HL-60/S4 (cell line): ENCODE measurements around the gene PACRG.

Experiments used
- in situ Hi-C: fragments of 300-500 bp; cut with MboI; formaldehyde crosslinking; loops from 2 replicates; pipeline ENCODE4 v1.14.3; 2022; ENCODE audit warnings: low sequenced_read_pairs

Gene PACRG

DNA sequence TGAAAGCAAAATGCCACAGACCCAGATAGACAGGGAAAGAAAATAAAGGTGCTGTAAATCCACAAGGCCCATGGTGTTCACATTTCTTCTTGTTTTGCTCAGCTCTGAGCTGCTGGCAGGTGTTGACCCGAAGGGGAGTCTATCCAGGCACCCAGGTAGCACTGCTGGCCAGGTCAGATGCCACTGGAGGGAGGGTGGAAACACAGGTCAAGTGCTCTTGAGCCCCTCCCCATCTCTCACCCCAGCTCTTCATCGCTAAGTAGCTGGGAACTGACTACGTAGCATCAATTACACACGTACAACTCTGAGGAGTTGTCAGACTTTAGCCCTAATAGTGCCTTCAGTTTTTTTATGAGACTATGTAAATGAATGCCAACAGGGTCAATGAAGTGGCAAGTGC lies 399.0 kb downstream of the PACRG start:
- in situ Hi-C loops = no loop called here

DNA sequence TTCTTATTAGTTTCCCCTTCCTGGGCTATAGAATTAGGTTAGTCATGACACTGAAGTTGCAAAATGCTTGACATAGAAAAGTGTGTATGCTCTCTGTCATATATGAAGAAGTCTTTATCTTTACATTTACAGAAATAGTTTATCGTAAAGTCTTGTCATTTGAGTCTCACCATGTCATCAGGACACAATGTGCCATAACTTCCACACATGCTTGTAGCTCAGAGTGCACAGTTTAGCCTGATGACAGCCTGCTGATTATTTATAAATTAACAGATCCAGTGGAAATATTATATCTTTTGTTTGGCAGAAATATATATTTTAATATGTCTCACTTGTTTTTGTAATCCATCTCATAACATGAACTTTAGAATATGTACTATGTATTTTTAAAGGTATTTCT lies 399.8 kb downstream of the PACRG start:
- in situ Hi-C loops = no loop called here

DNA sequence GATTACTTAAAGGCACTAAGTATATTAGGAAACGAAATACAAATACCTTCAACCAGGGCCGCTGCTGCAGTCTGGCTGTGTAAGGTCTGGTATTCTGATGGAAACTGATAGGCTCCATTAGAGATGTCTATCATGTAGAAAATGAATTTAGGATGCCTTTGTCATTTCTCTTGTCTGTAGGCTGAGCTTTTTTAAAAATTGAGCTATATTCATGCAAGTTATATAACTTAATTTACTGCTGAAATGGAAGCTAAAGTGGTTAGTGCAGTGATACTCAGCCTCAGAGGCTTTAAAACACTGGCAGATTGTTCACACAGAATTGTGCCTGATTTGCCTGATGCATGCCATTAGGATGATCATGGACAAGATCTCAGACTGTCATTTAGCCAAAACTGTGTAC lies 400.6 kb downstream of the PACRG start:
- in situ Hi-C loops = no loop called here

DNA sequence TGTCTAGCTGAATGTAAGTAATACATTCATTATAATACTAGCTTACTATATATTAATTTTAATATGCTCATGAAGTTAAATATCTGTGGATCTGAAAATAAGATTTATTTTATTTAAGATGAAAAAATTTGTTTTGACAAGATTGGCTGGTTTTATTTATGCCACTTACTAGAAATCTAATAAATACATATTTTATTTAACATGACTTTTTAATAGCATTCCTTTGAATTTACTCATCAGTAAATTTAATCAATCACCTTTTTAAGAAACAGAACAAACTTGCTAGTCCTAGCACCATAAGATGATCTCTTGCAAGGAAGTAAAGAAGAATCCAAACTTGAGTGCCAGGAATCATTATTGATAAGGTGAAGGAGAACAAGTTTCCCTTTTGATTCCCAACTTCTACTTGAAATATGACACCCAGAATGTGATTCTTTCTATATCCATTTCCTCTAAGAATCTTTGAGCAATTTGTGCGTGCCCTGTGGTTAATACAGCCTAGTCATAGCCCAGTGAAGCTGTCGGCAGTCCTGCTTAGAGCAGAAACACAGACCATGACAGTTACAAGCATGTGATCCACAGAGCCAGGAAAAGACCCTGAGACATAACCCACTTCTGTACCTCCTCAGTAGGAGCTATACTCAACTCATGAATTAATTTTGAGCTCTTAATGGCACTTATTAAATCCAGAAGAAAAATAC lies 404.4 kb downstream of the PACRG start:
- in situ Hi-C loops = no loop called here

DNA sequence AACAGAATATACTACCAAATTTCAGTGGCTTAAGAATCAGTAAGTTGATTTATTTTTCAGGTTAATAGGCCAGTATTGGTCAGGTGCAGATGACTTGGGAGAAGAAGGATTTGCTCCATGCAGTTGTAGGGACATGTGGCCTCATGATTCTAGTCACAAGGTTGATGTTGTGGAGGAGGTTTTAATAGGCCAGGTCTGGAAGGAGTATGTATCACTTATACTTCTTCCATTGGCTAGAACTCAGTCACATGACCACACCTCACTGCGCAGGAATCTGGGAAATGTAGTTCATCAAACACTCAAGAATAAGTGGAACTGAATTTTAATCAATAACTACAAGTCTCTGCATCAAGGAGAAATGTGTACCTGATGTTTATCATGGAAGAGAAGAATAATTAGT lies 405.2 kb downstream of the PACRG start:
- in situ Hi-C loops = no loop called here

DNA sequence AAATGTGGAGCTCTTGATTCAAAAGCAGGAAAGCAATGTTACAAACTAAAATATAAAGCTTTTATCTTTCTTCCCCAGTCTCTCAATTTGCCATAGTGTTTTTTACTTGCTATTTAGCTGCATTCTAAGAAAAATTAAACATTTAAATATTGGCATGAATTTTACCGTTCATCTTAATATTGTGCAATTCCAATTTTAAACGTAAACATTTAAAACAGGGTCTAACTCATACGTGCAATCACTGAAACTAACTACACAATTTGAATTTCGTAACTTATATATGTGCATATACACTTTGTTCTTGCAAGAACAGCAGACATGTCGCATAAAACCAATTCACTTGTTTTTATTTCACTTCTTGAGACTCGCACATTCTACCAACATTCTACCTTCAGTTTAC lies 405.9 kb downstream of the PACRG start:
- in situ Hi-C loops = no loop called here

DNA sequence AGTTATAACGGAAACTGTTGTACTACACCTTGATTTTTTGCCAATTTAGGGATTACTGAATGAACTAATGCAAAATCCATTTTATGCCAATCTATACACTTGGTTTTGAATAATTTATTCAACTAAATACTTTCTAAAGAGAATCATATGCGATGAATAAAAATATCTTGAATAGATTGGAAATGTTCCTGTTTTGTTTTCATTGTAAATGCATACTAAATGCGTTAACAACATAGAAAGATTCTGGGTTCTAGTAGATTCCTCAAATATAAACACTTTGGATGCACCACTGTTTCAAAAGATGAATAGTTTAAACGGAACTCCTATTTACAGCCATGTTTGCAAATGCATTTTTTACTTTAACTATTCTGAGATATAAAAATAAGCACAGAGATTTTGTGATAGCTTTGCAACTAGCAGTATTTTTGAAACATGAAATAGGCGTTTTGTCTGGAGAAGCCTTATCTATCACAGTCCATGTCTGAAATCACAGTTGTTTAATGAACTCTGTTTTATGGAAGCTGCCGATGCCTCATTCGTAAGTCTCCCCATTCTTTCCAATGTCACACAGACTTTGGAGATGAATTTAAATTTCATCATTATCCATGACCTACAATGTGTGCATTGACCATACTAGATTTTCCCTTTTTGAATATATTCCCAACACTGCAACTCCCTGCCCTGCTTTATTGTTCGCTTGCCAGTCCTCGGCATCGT lies 409.1 kb downstream of the PACRG start:
- in situ Hi-C loops = no loop called here

DNA sequence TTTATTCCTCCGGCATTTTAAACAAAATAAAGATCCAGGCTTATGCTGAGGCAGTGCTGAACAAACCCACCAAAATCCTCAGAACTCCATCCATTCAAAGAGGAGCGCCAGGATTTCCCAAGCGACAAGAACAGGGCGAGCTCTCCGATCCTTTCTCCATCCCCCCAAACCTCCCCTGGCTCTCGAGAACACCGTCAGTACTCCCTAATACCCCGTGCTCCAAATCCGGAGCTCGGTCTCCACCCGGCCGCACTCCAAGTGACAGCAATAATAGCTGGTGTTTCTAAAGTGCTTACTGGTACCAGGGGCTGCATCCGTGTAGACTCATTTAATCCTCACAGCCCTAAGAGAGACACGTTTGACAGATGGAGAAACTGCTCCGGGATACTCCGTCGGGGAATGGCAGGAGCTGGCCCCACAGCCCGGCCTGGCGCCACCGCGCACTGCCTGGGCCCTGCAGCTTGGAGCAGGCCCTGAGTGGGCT lies 409.7 kb downstream of the PACRG start:
- in situ Hi-C loops = no loop called here

DNA sequence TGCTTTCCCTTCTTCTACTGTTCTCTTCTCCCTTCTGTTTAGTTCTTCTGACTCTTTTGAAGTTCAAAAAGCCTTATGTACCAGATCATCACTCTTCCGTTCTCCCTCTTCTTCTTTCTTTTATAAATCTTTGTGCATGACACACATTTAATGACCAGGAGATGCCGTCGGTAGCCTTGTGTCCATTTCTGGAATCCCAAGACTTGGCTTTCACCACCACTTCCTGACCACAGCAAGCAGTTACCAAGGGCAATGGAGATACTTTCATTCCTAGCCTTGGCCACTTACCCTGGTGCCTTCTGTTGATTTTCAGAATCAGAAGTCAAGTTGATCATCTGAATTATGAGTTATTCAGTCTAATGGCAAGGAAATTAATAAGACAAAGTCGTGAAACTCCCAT lies 418.3 kb downstream of the PACRG start:
- in situ Hi-C loops = no loop called here

DNA sequence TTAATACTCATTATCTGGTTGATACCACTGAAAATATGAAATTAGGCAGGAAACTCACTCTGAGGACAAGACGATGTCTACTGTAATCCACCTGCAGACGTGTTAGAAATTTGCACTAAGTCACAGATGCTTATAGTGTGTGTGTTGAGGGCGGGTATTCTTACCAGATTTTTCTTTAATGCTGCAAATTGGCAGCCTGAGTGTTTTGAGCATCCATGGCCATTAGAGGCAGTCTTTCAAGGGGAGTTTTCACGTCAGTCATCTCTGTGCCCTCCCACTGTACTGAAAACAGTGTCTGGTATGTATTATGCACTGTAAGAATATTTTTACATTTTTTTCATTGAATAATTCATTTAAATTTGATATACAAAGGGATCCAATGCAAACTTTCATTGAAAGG lies 420.2 kb downstream of the PACRG start:
- in situ Hi-C loops = no loop called here

DNA sequence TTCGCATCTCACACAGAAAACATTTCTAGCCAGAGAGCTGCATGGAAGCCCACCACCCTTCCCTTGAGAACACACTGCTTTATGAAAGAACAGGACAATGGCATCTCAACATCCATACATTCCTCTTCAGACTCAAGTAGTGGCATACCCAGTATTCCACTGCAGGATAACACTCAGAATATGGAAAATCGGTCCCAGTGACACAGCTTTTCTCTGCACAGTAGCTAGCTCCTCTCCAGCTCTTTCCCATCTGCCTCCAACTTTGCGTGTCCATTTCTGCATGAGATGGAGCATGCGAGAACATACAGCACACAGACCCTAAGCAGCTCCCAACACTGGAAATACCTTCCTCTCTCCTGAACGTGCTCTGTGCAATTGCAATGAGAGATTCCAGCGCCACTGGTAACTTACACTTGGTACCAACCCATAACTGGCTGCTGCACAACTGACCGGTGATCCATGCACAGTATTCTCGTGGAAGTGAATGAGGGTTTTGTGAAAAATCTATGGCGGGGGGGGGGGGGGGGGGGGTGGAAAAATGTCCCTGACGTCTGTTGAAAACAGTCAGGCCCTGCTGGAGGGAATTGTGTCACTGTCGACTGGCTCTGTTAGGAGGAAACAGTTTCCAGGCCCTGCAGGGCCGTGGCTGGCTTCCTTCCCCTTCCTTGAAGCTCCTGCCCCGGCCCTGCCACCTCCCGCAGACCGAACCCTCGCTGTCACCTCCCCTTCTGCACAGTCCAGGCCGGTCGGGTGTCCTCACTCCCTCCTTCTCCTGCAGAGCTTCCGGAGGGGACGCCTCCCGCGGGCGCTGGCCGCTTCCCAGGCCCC lies 420.9 kb downstream of the PACRG start:
- in situ Hi-C loops = no loop called here

DNA sequence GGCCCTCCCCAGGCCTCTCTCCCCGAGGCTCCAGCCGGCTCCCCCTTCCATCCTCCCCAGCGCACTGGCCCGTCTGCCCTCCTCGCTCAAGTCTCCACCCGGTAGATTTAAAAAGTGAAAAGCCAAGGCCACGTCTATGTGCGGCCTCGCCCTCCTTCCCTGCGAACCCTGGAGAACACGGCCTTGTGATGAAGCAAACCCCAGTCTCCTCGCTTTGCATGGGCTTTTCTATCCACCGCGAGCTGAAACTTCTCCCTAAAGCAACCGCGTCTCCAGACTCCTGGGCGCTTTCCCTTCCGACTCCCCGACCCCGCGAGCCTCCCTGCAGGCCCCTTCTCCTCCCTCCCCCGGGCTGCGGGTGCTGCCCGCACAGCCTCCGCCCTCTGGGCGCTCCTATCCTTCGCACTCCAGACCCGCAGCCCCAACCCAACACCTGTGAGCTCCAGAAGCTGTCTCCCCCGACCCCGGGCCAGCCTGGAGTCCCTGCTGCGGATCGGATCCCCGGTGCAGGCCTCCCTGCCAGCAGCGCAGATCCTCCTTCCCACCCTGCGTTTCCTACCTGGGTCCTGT lies 421.6 kb downstream of the PACRG start:
- in situ Hi-C loops = no loop called here

DNA sequence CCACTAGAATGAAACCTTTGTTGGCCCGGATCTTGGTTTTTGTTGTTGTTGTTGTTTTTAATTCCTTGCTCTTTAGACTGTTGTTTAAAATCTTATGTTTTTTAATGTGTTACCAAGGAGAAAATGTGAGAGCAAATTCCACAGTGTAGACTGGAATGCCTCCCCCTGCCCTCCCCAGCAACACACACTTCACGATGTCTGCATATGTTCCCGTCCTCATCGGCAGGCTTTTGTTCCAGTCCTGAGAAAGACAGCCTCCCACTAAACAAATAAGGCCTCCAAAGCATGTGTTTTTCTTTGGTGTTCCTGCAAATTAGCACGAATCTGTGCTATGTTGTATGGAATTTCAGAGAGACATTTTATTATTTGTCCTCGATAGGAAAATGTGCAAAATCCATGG lies 423.4 kb downstream of the PACRG start:
- in situ Hi-C loops = loop anchor here (25.0 kb wide), 1 partner anchor 811 kb away; no protein-coding TSS in a partner anchor

DNA sequence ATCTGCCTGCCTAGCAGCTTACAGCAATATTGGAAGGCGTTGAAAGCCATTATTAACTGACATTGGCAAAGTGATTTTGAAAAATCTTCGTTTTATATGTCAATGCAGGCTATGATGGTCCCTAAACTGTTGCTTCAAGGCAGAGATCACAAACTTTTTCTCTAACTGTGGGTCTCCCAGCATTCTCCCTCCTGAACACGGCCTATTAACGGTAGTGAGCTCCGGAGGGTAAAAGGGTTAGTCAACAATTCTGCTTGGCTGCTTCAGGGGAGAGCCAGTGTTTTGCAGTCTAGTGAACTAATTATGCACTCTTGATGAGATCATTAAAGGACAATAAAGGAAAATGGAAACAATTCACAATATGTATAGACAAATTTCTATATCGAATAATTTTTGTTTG lies 424.9 kb downstream of the PACRG start:
- in situ Hi-C loops = loop anchor here (25.0 kb wide), 1 partner anchor 810 kb away; no protein-coding TSS in a partner anchor

DNA sequence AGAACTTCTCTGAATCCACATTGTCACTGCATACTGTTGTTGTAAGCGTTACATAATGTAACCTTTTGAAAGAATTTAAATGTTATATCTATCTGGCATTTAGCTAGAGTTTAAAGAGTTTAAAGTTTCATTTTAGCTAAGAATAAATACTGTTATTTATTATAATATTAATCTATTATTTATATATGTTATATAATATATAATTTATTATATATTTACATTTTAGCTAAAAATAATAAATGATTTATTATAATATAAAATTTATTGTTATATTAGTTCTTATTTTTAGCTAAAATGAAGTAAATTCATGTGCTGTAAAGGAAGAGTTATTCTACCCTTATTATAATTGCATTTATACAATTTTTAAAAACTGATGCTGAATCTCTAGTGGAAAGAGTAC lies 431.3 kb downstream of the PACRG start:
- in situ Hi-C loops = loop anchor here (25.0 kb wide), 1 partner anchor 803 kb away; no protein-coding TSS in a partner anchor

DNA sequence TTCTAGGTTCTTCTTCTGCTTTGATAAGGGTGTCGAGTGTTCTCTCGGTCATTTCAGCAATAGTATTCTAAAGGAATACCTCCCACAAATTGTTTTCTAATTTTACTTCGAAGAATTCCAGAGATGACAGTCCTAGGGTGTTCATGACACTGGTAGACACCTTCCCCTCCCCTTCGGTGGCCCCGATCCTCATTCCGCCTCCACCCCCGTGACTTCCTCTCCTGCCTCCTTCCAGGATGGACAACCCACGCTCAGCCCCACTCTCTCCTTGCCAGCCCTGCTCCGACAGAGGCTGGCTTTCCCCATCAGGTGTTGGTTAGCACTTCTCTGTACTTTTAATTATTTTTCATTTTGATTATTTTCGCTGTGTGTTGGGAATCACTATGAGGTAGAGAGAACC lies 431.9 kb downstream of the PACRG start:
- in situ Hi-C loops = loop anchor here (25.0 kb wide), 1 partner anchor 803 kb away; no protein-coding TSS in a partner anchor

DNA sequence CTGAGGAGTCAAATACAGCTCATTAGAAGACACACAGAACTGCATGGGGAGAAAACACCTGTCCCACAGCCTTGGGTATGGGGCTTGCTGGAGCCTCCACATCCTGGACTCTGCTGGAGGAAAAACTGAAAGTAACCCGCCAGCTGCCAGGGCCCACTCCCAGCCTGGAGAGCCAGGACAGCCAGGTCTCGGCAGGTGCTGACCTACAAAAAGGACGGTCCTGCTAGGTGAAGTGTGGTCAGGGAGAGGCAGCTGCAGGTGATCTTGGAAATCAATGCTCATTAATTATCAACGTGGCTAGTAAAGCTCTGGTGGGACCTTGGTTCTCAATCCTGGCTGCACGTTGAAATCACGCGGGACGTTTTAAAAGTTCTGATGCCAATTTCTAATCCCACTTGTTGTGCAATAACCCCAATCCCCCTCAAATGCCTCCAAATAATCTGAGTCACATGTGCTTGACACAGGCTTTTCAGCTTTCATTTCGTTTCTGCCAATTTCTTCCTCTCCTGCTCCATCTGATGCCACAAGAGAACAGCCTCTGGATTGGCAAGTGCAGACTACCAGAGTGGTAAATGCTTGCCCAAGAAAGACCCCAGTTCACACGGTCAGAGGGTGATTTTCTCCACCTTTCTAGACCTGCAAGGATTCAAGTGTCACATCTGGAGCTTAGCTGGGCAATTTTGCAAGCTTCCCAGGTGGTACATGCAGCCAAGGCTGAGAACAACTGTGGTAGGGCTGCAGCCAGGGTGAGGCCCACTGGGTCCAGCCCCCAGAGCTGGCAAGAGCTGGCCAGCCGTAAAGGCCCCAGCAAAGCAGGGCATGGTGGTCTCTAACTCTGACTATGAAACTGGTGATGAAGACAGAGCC lies 434.5 kb downstream of the PACRG start:
- in situ Hi-C loops = loop anchor here (25.0 kb wide), 1 partner anchor 800 kb away; no protein-coding TSS in a partner anchor

DNA sequence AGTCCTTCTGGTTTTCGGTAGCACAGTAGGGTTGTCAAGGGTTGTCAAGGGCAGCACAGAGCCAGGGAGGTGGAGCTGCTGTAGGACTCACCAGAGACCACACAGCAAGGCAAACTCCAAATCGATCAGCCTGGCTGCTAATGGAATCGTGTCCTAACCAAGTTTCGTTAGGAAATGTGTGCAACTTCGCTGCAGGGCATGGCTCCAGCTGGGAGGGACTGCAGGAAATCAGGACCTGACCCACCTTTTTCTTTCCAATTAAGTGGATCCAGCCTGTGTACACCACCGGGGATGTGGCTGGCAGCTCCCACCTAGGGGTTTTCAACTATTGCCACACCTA lies 435.1 kb downstream of the PACRG start:
- in situ Hi-C loops = loop anchor here (25.0 kb wide), 1 partner anchor 799 kb away; no protein-coding TSS in a partner anchor

DNA sequence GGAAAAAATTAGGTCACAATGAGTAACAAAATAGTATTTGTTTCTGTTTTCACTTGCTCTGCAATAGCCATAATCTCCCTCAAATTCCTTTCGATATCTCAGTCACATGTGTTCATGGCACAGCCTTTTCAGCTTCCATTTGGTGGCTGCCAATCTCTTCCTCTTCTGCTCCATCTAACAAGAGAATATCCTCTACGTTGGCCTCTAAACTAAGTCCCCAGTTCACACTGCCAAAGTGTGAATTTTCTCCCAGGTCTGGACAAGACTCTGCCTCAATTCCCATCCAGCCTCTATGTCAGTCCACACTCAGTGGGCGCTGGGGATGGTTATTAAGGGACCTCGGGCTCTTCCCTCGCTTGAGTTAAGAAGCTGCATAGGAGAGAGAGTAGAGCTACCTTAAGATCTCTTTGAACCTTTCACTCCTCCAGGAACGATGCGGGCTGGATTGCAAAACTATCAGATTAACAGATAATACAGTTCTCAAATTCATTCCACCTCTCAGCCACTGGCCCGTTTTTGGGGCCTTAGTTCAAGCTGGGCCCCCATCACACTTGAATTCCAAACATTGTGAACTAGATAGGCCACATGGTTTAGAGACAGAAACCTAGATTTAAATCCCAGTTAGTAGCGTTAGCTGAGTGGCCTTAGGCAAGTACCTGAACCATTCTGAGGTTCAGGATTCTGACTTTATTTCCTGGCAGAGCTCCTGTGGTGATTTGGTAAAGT lies 436.6 kb downstream of the PACRG start:
- in situ Hi-C loops = loop anchor here (25.0 kb wide), 1 partner anchor 798 kb away; no protein-coding TSS in a partner anchor
